ENCODE measurements around the gene KLRF1. TPM values are rescaled to one million over a fixed set of nuclear protein-coding genes. Genes with fewer than 3 reads are reported as not detected.

KLRF1 gene
- total and polyA plus RNA-seq, 12 donors = 0.17 to 0.61 (median 0.42) TPM; not detected in 7

- no peak within 1 kb of the TSS for H3K27ac ChIP-seq
- no peak within 1 kb of the TSS for H3K4me3 ChIP-seq
- no peak for DNase-seq
- H3K4me1 ChIP-seq (replicated peaks in 1 of 2) = no peaks in the 10 kb centered on the region
- WGBS, 4 donors = 93 to 97% (median 94%) methylated on average over 3 of the region's 3 CpGs
- no peak for TF ChIP-seq CTCF (IDR thresholded peaks at IDR 0.05)
- no peak for TF ChIP-seq POLR2A (IDR thresholded peaks at IDR 0.05)
- H3K9me3 ChIP-seq (replicated peaks in 1 of 3) = no peaks in the 10 kb centered on the region
- no peaks in the 10 kb centered on the region for H3K27me3 ChIP-seq
- no peaks in the 10 kb centered on the region for H3K36me3 ChIP-seq (replicated peaks in 1 of 2)
- intact Hi-C loops (cut with DNase I) = no loop called here
Observed at GRCh38 chr12:9881246-9881645, 54.0 kb downstream of the KLRF1 start, which contains the start of gene KLRF2. Gene KLRF2 (plus strand): TSS chr12:9881489. CDS start chr12:9881596, 107 bp downstream.

- TF ChIP-seq POLR2A (IDR thresholded peaks at IDR 0.05) (no peak), CTCF (IDR thresholded peaks at IDR 0.05) (no peak)
- 87 to 90% (median 88%) methylated on average over 5 of the region's 5 CpGs for WGBS, 4 donors
- H3K27ac ChIP-seq = no peak overlapping the region
- intact Hi-C loops (cut with DNase I) = no loop called here
- H3K36me3 ChIP-seq (replicated peaks in 1 of 2) = no peaks in the 10 kb centered on the region
- no peaks in the 10 kb centered on the region for H3K4me1 ChIP-seq (replicated peaks in 1 of 2)
- H3K9me3 ChIP-seq (replicated peaks in 1 of 3) = no peaks in the 10 kb centered on the region
- H3K27me3 ChIP-seq = no peaks in the 10 kb centered on the region
- no peak for DNase-seq
- H3K4me3 ChIP-seq = no peak overlapping the region
Observed at GRCh38 chr12:9881988-9882387, 54.7 kb downstream of the KLRF1 start.

GRCh38 chr12:9883175-9883574 is 55.9 kb downstream of the KLRF1 start:
- Histone ChIP-seq H3K4me3 (no peak overlapping the region), H3K27me3 (no peaks in the 10 kb centered on the region), H3K27ac (no peak overlapping the region), H3K9me3 (replicated peaks in 1 of 3) (no peaks in the 10 kb centered on the region), H3K4me1 (replicated peaks in 1 of 2) (no peaks in the 10 kb centered on the region), H3K36me3 (replicated peaks in 1 of 2) (no peaks in the 10 kb centered on the region)
- DNase-seq = no peak
- no peak for TF ChIP-seq CTCF (IDR thresholded peaks at IDR 0.05)
- no peak for TF ChIP-seq POLR2A (IDR thresholded peaks at IDR 0.05)
- intact Hi-C loops (cut with DNase I) = no loop called here

GRCh38 chr12:9888665-9889273 is 61.5 kb downstream of the KLRF1 start:
- intact Hi-C loops (cut with DNase I) = no loop called here

More at GRCh38 chr12:9888665-9889273, 61.5 kb downstream of the KLRF1 start:
- no peak overlapping the region for H3K27ac ChIP-seq
- H3K27me3 ChIP-seq = no peaks in the 10 kb centered on the region
- no peak for DNase-seq
- no peaks in the 10 kb centered on the region for H3K9me3 ChIP-seq (replicated peaks in 1 of 3)
- H3K4me3 ChIP-seq = no peak overlapping the region
- no peaks in the 10 kb centered on the region for H3K36me3 ChIP-seq (replicated peaks in 1 of 2)
- TF ChIP-seq POLR2A (IDR thresholded peaks at IDR 0.05) (no peak), CTCF (IDR thresholded peaks at IDR 0.05) (no peak)
- no peaks in the 10 kb centered on the region for H3K4me1 ChIP-seq (replicated peaks in 1 of 2)
- WGBS, 4 donors = 59 to 69% (median 66%) methylated on average over 4 of the region's 4 CpGs

Other genes starting within 250 kb of the KLRF1 start
- 1 to 10 TPM in 2 of 9 donors, under 1 TPM in 6, not detected in 1; 0.18 to 1.7 (median 0.65) TPM for gene KLRB1, start 219.6 kb upstream of the KLRF1 start, total RNA-seq
- under 1 TPM; 0.13 to 0.48 (median 0.24) TPM for gene KLRB1, start 219.6 kb upstream of the KLRF1 start, polyA plus RNA-seq
- gene CLEC2D, start 157.8 kb upstream of the KLRF1 start, total RNA-seq = 10 to 100 TPM in 1 of 9 donors, 1 to 10 TPM in 8; 1.9 to 12.3 (median 3.5) TPM
- gene CLEC2D, start 157.8 kb upstream of the KLRF1 start, polyA plus RNA-seq = 10 to 100 TPM in 1 of 3 donors, 1 to 10 TPM in 1, under 1 TPM in 1; 0.75 to 12.4 (median 3.0) TPM
- 1 to 10 TPM in 4 of 9 donors, under 1 TPM in 1, not detected in 4; 0.38 to 1.9 (median 1.3) TPM for gene CLECL1, start 94.4 kb upstream of the KLRF1 start, total RNA-seq
- 1 to 10 TPM in 2 of 3 donors, under 1 TPM in 1; 0.56 to 1.5 (median 1.1) TPM for gene CLECL1, start 94.4 kb upstream of the KLRF1 start, polyA plus RNA-seq
- gene CD69, start 66.6 kb upstream of the KLRF1 start, total RNA-seq = 1 to 10 TPM in 5 of 9 donors, under 1 TPM in 3, not detected in 1; 0.39 to 4.6 (median 1.9) TPM
- 1 to 10 TPM in 1 of 3 donors, under 1 TPM in 2; 0.88 to 2.8 (median 0.97) TPM for gene CD69, start 66.6 kb upstream of the KLRF1 start, polyA plus RNA-seq
- 10 to 100 TPM in 4 of 9 donors, 1 to 10 TPM in 5; 3.9 to 17.0 (median 8.8) TPM for gene CLEC2B, start 41.9 kb downstream of the KLRF1 start, total RNA-seq
- 10 to 100 TPM; 10.8 to 17.7 (median 11.2) TPM for gene CLEC2B, start 41.9 kb downstream of the KLRF1 start, polyA plus RNA-seq
- gene KLRF2, start 54.0 kb downstream of the KLRF1 start, total RNA-seq = not detected
- not detected for gene KLRF2, start 54.0 kb downstream of the KLRF1 start, polyA plus RNA-seq
- gene CLEC2A, start 104.9 kb downstream of the KLRF1 start, total RNA-seq = not detected
- not detected for gene CLEC2A, start 104.9 kb downstream of the KLRF1 start, polyA plus RNA-seq
- 1 to 10 TPM in 5 of 9 donors, under 1 TPM in 2, not detected in 2; 0.36 to 2.3 (median 1.4) TPM for gene CLEC12A, start 143.9 kb downstream of the KLRF1 start, total RNA-seq
- 1 to 10 TPM in 2 of 3 donors, under 1 TPM in 1; 0.51 to 2.0 (median 1.8) TPM for gene CLEC12A, start 143.9 kb downstream of the KLRF1 start, polyA plus RNA-seq
- gene CLEC1B, start 171.6 kb downstream of the KLRF1 start, total RNA-seq = 1 to 10 TPM in 2 of 9 donors, under 1 TPM in 3, not detected in 4; 0.22 to 2.8 (median 0.46) TPM
- 1 to 10 TPM in 1 of 3 donors, under 1 TPM in 1, not detected in 1; 0.34 to 1.3 TPM for gene CLEC1B, start 171.6 kb downstream of the KLRF1 start, polyA plus RNA-seq
- gene CLEC12B, start 183.1 kb downstream of the KLRF1 start, total RNA-seq = under 1 TPM in 2 of 9 donors, not detected in 7; 0.11 to 0.14 TPM
- gene CLEC12B, start 183.1 kb downstream of the KLRF1 start, polyA plus RNA-seq = under 1 TPM in 1 of 3 donors, not detected in 2; 0.07 TPM
- under 1 TPM in 3 of 9 donors, not detected in 6; 0.14 to 0.23 (median 0.22) TPM for gene CLEC9A, start 203.2 kb downstream of the KLRF1 start, total RNA-seq
- gene CLEC9A, start 203.2 kb downstream of the KLRF1 start, polyA plus RNA-seq = under 1 TPM in 2 of 3 donors, not detected in 1; 0.07 to 0.10 TPM